ENCODE results near the gene HOXA4.

- no peak for TF ChIP-seq CTCF (IDR thresholded peaks at IDR 0.05; ENCODE audit: insufficient read depth, low read length, poor library complexity, severe bottlenecking)
- no peak for TF ChIP-seq EZH2phosphoT487 (conservative IDR thresholded peaks at IDR 0.05; ENCODE audit: low read length)
These were observed 14.8 kb upstream of the HOXA4 start for GRCh38 chr7:27145165-27145913.

Measured in SU-DHL-6 (cell line).